ENCODE results near the gene FLCN. TPM values are rescaled to one million over a fixed set of nuclear protein-coding genes. Genes with fewer than 3 reads are reported as not detected.

Gene FLCN
- total and polyA plus RNA-seq, 12 donors = 10.2 to 101 (median 34.3) TPM

DNA sequence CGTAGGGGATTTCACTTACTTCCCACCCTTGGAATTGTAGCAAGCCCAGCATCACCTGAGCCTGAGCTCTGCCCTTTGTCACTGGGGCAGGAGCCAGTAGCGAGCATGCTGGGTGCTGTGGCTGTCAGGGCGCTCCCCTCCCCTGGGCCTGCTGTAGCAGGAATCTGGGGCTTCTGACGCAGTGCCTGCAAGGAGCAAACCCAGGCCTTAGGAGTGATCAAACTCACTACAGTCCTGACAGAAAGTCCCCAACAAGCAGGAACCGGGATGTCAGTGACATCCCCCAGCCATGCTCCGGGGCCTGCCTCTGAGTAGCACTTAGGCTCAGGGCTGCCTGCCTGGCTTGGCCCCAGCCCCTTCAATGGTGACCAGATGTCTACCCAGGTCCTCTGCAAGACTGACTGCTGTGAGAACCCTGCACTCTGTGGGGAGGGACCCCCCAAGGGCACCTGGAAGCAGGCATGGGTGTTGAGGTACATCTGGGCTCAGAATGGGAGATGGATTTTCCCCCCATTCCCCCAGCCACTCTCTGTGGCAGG, 54.3 kb downstream of the FLCN start:
- H3K4me3 ChIP-seq = no peak overlapping the region
- intact Hi-C loops (cut with DNase I) = no loop called here
- no peak for DNase-seq
- H3K4me1 ChIP-seq (replicated peaks in 1 of 2) = peaks cover 0 to 10% of the 10 kb centered on the region in 2 donors
- no peak overlapping the region for H3K27ac ChIP-seq
- H3K27me3 ChIP-seq = no peaks in the 10 kb centered on the region
- TF ChIP-seq POLR2A (IDR thresholded peaks at IDR 0.05) = no peak
- TF ChIP-seq, protein P1, sequence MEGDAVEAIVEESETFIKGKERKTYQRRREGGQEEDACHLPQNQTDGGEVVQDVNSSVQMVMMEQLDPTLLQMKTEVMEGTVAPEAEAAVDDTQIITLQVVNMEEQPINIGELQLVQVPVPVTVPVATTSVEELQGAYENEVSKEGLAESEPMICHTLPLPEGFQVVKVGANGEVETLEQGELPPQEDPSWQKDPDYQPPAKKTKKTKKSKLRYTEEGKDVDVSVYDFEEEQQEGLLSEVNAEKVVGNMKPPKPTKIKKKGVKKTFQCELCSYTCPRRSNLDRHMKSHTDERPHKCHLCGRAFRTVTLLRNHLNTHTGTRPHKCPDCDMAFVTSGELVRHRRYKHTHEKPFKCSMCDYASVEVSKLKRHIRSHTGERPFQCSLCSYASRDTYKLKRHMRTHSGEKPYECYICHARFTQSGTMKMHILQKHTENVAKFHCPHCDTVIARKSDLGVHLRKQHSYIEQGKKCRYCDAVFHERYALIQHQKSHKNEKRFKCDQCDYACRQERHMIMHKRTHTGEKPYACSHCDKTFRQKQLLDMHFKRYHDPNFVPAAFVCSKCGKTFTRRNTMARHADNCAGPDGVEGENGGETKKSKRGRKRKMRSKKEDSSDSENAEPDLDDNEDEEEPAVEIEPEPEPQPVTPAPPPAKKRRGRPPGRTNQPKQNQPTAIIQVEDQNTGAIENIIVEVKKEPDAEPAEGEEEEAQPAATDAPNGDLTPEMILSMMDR (IDR thresholded peaks at IDR 0.05) = no peak
- H3K36me3 ChIP-seq (replicated peaks in 1 of 2) = peaks cover 0 to 64% of the 10 kb centered on the region in 2 donors
- H3K9me3 ChIP-seq (replicated peaks in 1 of 3) = no peaks in the 10 kb centered on the region
- 70 to 95% (median 87%) methylated on average over 1 to 6 of the region's 6 CpGs for WGBS, 4 donors

DNA sequence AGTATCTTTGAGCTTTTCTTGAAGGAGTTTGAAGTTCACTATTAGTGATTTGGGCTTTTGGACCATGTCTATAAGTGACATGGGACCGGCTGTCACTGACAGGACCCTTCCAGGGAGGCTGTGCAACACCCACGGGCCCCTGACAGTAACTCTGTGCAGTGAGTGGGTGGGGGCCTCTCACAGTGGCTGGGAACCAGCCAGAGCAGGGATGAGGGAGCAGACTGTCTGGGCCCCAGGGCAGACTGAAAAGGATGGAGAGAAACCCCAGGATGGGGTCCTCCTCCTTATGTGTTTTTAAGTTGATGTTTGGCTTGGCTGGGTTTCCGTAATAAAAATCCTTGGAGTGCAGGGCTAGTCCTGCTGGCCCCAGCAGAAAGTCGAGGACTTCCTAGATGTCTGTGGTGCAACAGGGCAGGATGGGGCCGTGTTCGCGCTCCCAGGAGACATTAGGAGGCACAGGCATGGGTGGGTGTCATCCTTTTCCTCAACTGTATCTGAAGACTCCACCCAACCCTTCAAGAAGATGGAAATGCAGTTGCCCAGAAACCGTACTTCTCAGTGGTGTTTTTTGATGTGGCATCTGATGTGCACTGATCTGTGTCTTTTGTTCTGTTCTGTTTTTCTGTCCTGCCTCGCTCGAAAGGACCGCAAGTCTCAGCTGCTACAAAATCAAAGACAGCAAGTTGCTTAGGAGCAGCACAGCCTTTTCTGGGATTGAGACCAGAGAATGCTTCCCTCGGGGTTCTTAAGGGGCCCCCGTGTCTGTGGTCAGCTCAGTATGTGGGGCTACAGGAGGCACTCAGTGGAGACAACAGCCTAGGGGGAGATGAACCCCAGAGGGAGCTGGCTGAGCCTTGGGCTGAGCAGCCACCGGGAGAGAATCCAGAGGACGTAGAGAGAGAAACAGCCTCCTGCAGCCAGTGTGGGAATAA, 55.0 kb downstream of the FLCN start:
- no peaks in the 10 kb centered on the region for H3K9me3 ChIP-seq (replicated peaks in 1 of 3)
- TF ChIP-seq, protein P1 (IDR thresholded peaks at IDR 0.05) = no peak
- TF ChIP-seq POLR2A (IDR thresholded peaks at IDR 0.05) = no peak
- intact Hi-C loops (cut with DNase I) = no loop called here
- no peak overlapping the region for H3K4me3 ChIP-seq
- H3K27me3 ChIP-seq = no peaks in the 10 kb centered on the region
- H3K4me1 ChIP-seq (replicated peaks in 1 of 2) = peaks cover 0 to 10% of the 10 kb centered on the region in 2 donors
- DNase-seq = no peak
- H3K27ac ChIP-seq = peak overlapping the region in 1 of 5 donors; percentile 12
- H3K36me3 ChIP-seq (replicated peaks in 1 of 2) = peaks cover 0 to 72% of the 10 kb centered on the region in 2 donors
- WGBS, 4 donors = 70 to 82% (median 81%) methylated on average over 15 of the region's 15 CpGs

DNA sequence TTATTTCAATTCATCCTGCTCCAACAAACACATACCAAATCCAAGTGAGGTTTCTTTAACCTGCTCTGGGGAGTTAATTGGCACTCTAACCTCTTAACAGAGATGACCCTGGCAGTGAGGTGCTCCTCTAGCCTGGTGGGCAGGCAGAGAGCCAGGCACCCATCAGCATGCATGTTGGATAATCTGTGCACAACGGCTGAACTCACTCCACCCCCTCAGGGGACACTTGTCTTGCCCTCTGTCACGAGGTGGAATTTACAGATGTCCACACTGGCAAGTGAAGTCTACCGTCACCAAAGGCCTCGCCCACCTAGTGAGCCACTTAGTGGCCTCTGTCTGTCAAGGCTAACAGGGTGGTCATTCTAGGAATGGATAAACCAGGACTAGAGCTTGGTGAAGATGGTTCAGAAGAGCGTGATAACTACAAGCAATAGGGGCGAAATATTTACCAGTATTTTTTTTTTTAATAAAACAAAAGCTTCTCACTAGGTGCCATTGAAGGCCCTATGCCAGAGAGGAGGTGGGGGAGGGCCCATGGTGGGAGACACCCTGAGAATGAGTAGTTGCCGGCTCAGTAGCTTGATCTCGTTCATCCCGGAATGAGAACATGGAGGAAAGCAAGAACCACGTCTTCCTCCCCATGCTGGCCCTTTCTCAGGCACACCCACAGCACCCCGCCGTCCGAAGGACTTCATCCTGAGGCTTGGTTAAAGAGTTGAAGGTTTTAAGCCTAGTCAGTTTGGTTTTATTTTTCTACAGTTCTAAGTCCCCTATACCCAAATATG, 56.0 kb downstream of the FLCN start:
- DNase-seq = no peak
- no peaks in the 10 kb centered on the region for H3K27me3 ChIP-seq
- no peak overlapping the region for H3K4me3 ChIP-seq
- H3K36me3 ChIP-seq (replicated peaks in 1 of 2) = peaks cover 0 to 82% of the 10 kb centered on the region in 2 donors
- peaks cover 0 to 3% of the 10 kb centered on the region in 2 donors for H3K4me1 ChIP-seq (replicated peaks in 1 of 2)
- H3K9me3 ChIP-seq (replicated peaks in 1 of 3) = no peaks in the 10 kb centered on the region
- H3K27ac ChIP-seq = no peak overlapping the region
- intact Hi-C loops (cut with DNase I) = no loop called here
- WGBS, 4 donors = 84 to 90% (median 87%) methylated on average over 11 to 13 of the region's 13 CpGs
- TF ChIP-seq POLR2A (IDR thresholded peaks at IDR 0.05) = no peak
- TF ChIP-seq, protein P1 (IDR thresholded peaks at IDR 0.05) = no peak

DNA sequence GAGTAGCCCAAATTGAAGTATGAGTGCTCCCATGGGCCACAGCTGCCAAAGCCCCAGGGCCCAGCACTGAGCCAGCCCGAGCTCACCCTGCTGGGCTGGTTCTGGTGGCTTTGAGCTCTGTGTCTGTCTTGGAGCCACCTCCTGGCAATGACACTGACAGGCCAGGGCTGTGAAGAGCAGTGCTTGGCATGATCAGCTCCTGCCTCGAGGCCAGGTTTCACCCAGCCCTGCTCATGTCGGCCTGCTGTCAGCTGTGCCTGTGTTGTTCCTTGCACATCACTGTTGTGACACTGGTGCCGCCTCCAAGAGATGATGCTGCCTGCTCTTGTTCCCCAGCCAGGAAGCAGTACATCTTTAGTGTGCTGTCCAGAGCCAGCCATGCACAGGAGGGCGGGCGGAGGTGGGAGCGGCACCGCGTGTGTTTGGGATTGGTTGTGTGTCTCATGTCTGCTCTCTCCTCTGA, 56.8 kb downstream of the FLCN start:
- H3K4me3 ChIP-seq = no peak overlapping the region
- H3K9me3 ChIP-seq (replicated peaks in 1 of 3) = no peaks in the 10 kb centered on the region
- no peaks in the 10 kb centered on the region for H3K4me1 ChIP-seq (replicated peaks in 1 of 2)
- peak in 1 of 7 donors; percentile 88 for DNase-seq
- TF ChIP-seq, protein P1 (IDR thresholded peaks at IDR 0.05) = no peak
- no peak for TF ChIP-seq POLR2A (IDR thresholded peaks at IDR 0.05)
- H3K27ac ChIP-seq = peak overlapping the region in 1 of 5 donors; percentile 52
- intact Hi-C loops (cut with DNase I) = no loop called here
- H3K27me3 ChIP-seq = no peaks in the 10 kb centered on the region
- H3K36me3 ChIP-seq (replicated peaks in 1 of 2) = peaks cover 0 to 89% of the 10 kb centered on the region in 2 donors
- 81 to 100% (median 94%) methylated on average over 5 to 9 of the region's 9 CpGs for WGBS, 4 donors

Measured in adrenal gland (tissue), 12 donors.